Limb (tissue), 2 donors: ENCODE measurements around the gene MRC1.
A peak's percentile ranks its signal among the peaks of the same experiment; 100 is the strongest.

ENCODE experiments used
- DNase-seq, 2 donors: peaks; one replicate each; pipeline ENCODE4 v3.0.0-alpha.2; 2016; ENCODE audit errors: extremely low spot score in 2 of 2

Gene MRC1

DNA sequence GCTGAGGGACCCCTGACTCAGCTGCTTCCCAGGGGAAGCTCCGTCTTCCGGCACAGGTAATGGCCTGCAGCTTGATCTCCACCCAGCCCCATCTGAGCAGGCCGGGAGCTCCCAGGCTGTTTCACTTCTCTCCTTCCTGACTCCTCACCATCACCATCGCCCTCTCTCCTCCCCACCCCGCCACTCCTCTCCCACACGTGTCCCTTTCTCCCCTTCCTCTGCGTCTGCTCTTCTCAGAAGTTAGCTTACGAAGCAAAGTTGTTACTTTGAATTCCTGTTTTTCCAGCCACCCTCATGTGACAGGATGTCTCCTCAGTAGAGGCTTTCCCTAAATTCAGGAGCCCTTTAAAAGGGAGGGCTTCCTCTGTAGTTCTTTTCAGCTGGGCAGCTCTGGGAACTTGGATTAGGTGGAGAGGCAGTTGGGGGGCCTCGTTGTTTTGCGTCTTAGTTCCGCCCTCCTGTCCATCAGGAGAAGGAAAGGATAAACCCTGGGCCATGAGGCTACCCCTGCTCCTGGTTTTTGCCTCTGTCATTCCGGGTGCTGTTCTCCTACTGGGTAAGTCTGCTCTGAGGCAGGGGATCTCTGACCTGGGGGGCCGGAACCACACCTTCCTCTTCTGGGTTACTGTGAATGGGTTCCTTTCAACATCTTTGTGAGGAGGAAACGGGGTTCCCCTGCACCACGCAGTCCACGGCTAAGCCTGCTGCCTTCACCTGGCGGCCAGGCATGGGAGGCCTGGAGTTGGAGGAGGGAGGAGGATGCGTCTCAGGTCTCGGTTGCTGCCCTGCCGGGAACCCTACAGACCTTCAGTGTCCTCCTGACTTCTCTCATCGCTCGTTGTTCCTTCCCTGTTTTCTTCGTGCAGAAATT lies at the start of gene MRC1:
Gene MRC1, plus strand, starts transcription at position 378 of the 871 bp plus-strand sequence. Its CDS starts 118 bp downstream, at position 496.
- DNase-seq = no peak

DNA sequence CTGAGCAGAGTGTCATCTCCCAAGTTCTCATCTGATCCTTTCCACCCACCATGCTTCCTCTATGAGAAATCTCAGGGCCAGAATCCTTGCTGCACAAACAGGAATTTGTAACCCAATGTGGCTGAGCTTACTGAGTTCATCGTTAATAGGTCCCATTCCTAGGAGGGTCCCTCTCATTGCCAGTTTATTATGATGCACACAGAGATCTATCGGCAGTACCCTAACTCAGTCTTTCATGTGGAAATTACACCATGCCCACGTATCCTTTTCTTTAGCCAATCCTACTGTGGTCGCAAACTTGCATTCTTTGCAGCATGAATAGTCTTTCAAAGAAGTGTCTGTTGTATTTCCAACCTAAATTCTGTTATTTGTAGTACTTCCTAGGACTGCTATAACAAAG lies 45.0 kb upstream of the MRC1 start:
- no peak for DNase-seq

DNA sequence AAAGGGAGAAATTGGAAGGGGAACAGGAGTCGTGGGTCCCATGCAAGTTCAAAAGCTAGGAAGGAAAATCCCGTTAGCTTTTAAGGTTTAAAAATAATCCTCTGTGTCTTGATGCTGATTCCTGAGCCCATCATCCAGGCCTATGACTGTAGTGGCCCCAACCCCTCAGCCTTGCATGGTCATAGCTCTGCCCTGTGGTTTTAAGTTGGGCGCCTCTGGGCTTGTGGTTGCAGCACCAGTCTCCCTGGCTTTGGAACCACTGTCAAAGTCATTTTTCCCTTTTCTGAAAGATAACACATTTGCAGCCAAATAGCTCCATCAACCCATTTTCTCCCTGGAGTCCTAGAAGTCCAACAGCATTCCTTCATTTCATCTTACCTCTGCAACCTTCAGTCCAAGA lies 43.5 kb upstream of the MRC1 start:
- no peak for DNase-seq

DNA sequence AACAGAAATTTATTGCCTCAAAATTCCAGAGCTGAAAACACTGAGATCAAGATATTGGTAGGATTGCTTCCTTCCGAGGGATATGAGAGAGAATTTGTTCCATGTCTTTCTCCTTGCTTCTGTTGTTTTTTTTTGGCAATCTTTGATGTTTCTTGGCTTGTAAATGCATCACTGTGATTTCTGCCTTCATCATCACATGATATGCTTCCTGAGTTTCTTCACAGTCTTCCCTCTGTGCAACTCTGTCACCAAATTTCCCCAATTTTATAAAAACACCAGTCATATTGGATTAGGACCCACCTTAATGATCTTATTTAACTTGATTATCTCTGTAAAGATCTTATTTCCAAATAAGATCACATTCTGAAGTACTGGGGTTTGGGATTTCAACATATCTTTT lies 42.4 kb upstream of the MRC1 start:
- no peak for DNase-seq

DNA sequence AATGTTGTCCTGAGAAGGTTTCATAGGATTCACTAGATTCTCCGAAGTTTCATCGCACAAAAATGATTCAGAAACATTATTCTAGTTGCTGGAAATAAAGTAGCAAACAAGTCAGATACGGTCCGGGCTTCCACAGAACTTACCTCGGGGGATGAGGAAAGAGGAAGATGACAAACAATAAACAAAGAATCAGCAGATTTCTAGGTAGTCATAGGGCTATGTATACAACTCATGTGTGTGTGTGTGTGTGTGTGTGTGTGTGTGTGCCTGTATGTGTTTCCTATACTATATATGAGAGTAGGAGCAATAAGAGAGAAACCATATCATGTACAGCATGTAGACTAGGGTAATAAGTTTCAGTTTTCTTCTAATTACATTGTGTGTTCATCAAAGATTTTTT lies 40.7 kb upstream of the MRC1 start:
- no peak for DNase-seq

DNA sequence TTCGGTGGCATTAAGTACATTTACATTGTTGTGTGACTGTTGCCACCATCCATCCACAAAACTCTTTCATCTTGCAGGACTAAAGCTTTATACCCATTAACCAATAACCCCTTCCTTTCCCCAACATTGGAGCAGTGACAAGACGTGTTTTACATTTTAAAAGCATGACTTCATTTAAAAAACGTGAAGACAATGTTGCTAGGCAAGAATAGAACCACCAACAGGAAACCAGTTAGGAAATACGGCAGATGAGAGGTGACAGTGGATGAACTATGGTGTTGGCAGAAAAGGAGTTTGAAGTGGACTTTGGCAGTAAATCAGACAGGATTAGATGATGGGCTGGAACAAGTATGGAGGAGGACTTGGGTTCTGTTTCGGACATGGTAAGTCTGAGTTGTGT lies 40.2 kb upstream of the MRC1 start:
- no peak for DNase-seq

DNA sequence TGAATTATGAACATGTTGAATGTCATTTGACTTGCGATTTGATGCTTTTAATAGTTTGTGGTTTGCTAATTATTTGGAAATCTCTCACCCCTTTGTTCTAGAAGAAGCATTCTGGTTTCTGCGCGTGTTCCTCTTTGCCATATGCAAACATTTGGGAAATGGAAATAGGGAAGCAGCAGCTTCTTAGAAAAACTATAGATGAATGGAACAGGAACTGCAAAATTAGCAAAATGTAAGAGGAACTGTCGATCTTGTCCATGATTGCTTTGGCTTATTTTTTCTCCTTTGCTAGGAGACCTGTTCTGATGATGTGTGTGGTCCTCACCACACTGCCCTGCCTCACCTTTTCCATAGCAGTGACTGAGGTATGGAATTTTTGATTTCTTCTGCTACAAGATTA lies 38.1 kb upstream of the MRC1 start:
- no peak for DNase-seq

DNA sequence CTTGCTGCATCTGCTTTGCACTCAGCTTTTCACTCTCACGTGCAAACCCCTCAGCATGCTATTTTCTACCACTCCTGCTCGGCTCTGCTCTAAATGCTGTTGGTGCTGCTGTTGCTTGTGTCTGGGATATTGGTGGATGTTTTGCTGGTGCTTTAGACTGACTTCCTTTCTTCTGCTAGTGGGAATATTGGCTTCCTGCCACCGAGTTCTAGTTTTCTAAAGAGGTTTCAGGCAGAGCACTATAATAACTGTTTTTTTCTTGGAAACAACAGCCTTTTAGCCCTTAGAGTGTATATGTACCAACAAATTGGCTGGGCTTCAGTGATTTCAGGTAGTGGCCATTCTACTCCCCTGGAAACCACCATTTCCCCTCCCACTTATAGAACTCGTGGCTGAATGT lies 29.4 kb upstream of the MRC1 start:
- DNase-seq = peak in 1 of 2 donors; percentile 44

DNA sequence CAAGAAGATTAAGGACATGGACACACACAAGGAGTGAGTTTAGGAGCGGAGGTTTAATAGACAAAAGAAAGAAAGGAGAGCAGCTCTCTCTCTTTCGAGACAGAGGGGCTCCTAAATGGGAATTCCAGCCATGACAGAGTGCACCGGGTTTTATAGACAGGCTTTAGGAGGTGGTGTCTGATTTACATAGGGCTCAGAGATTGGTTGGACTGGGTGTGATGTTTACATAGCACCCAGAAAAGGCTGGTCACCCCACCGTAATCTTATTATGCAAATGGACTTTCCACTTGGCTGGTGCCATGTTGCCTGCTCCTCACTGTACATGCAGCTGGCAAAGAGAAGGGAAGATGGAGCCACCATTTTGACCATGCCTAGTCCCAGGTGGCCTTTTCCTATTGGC lies 28.4 kb upstream of the MRC1 start:
- DNase-seq = no peak

DNA sequence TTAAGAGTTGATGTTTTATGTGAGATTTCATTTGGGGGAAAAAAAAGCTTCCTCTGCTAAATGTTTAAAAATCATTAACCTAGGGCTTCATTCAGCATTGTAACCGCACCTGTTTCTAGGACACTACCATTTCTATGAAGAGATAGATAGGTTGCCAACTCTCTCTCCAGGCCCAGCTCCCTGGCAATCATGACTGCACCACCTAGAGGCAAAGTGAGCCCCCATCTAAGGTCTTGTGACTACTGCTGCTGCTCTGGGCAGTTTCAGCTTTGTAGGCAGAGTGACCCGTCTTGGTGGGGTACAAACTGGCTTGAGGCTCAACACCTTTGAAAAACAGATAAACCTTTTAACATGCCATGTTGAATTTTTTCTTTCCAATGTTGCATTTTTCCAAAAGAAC lies 27.3 kb upstream of the MRC1 start:
- no peak for DNase-seq

DNA sequence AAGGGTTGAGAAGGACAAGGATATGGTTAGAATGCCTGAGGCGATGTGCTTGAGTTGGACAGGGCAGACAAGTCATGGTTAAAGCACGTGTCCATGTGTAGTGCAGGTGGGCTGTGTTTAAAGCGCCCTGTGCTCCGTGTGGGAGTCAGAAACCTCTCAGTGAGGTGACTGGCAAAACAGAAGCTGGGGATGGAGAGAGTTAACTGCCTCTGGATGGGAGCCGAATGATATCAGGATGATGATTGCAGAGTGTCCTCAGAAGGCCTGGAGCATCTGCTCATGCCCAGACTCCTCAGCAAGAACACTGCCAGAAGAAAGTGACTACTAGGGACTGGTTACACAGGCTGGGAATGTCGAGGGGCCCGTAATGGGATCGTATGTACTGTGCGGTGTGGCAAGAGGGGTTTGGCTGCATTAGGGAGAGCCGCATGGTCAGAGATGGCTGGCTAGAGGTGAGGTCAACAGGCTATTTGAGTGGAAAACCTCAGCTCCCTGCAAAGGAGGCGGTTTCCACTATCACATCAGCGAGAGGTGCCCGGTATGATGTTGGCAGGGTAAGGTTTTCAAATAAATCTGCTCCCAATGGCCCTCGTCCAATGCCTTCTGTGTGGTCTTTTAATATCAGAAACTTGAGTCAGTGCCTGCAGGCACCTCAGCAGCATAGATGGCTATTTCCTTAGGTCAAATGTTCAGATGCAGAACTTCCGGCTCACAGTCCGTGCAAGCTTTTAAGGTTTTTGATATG lies 26.1 kb upstream of the MRC1 start:
- DNase-seq = no peak

DNA sequence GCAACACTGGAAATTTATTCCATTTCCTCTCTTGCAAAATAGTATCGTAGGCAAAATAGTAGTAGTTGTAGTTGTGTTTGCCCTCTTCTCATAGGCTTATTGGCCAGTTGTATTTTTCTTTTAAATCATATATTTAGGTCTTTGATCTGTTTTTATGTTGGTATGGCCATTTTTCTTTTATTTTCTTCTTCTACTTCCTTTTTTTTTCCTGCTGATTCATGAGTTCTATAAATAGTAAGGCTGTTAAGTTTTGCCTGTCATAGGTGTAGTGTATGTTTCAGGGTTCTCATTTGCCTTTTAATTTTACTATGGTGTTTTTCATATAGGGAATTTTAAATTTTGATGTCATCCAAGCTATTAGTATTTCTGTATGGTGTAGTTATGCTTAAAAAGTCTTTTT lies 25.4 kb upstream of the MRC1 start:
- no peak for DNase-seq

DNA sequence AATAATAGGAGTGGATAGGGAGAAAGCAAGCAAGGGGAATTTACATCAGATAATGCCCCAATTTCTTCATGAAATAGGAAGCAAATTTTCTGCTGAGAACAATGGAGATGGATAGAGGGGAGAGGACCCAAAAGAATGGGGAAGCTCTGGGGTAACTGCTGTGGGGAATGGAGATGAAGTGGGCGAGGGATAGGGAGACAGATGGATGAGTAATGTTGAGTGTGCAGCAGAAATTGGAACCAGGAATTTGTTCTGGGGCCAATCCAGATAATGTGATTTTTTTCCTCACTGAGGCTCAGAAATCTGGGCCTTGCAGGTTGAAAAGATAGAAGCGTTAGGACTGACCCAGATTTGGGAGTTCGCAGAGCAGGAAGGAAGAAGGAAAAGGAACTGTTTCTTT lies 24.5 kb upstream of the MRC1 start:
- no peak for DNase-seq

DNA sequence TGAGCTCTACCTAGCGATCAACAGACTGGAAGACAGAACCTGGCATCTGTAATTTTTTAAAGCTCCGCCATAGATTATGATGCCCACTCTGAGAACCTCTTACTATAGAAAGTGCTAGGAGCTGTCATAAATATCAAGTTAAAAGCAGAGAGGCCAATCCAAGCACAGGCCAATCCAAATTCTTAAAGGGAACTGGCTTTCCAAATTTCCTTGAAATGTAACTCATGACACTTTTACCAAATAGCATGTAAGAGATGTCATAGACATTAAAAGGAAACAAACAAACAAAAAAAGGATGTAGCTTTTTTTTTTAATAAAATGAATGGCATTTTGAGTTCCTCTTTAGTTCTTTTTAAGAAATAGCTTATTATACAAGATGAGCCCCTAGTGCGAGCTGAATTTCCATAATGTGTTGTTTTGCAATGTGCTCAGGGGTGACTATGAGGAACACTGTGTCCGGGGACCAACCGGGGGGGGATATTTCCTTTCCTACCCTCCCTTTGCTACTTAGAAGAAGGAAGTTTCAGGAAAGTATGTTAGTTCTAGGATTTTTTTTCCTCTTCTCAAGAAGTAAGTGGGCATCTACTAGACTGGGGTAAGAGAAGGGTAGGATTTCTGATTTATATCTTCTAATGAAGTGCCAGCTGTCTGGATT lies 23.7 kb upstream of the MRC1 start:
- DNase-seq = no peak

DNA sequence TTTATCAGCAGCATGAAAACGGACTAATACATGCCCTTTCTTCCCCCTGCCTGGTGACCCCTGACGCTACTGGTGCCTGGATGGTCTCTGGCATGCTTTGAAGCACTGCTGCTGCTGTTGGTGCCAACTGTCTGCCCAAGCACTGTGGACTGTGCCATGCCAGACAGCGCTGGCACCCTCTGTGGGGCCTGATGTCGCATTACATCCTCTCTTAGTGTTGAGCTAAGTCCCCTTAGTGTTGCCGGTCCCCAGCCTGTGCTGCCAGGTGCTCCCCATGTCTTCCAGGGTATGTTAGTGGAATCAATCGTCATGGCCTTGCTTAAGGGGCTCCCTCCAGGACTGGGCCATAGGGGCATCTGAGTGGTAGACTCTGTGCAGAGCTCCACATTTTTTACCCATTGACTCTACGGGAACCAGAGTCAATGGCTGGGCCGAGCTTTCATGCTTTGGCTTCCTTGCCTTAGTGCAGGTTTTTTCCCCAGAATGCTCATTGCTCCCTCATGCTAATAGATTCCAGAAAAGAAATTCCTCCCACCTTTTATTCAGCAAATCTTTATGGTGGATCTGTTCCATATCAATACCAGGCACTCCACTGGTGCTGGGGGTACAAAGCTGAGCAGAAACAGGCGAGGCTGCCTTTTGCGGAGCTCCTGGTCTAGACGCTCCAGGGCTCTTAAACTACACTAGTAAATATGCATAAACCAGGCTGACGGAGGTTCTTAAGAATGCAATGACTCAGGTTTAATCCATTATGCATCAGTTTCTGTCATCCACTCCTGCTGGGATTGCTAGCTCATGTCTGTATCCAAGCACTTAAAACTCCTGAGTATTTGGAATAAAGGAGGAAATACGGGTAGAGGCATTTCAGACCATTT lies 21.8 kb upstream of the MRC1 start:
- no peak for DNase-seq

DNA sequence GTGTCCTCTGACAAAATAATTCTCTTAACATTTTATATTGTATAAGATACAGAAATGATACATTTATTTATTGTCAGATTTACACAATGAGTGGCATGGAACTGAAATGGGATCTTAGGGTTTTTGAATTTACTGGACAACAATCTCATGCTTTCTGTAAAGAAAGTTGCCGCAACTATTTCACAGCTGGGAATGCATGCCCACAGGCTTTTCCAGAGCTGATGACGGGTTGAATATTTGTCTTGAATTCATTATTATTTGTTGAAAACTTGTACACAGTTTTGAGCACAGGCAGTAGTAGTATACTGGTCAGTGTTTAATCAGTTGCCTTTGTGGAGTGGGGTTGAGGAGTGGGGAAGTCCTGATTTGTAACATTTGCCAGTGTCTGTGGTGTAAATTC lies 20.5 kb upstream of the MRC1 start:
- DNase-seq = no peak

DNA sequence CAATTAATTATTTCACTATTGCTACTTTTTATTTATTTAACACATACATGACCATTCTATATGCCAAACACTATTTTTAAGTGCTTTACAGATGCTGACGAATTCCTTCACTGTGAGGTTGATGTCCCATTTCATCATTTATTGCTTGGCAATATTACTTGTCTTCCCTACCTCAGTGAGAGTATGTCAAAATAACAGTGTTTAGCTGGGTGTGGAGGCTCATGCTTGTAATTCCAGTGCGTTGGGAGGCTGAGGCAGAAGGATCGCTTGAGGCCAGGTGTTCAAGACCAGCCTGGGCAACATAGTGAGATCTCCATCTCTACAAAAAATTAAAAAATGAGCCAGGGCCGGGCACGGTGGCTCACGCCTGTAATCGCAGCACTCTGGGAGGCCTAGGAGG lies 19.8 kb upstream of the MRC1 start:
- DNase-seq = no peak

DNA sequence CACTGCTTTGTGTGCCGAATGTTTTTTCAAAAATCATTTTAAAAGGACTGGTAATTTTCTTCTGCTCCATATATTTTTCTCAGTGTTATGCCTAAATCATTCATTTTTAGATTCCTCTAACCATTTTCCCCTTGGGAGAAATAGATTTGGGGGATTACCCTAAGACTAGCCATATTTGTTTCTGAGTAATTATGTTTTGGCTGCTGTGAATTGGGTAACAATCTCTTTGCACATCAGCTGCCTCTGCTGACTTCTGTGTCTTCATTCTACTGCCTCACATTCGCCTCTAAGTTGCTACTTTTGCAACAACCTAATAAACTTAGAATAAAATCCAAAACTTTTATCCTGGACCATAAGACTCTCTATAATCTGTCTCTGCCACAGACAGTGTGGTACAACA lies 18.5 kb upstream of the MRC1 start:
- no peak for DNase-seq

DNA sequence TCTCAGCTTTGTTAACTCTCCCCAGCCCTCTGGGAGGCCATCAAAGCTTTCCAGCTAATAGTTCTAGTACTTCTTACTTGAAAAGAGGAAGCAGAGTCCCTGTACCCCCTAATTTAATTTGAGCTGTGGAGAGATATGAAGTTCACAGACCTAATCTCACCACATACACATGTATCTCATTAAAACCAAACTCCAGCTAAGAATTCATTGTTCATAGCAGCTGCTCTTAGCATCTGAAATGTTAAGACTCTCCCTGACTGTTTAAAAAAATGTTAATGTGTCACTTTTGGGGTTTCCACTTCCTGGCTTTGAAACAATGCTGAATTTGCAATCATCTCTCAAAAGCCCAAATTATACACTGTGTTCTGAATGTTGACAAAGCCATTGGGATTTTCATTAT lies 16.2 kb upstream of the MRC1 start:
- no peak for DNase-seq

DNA sequence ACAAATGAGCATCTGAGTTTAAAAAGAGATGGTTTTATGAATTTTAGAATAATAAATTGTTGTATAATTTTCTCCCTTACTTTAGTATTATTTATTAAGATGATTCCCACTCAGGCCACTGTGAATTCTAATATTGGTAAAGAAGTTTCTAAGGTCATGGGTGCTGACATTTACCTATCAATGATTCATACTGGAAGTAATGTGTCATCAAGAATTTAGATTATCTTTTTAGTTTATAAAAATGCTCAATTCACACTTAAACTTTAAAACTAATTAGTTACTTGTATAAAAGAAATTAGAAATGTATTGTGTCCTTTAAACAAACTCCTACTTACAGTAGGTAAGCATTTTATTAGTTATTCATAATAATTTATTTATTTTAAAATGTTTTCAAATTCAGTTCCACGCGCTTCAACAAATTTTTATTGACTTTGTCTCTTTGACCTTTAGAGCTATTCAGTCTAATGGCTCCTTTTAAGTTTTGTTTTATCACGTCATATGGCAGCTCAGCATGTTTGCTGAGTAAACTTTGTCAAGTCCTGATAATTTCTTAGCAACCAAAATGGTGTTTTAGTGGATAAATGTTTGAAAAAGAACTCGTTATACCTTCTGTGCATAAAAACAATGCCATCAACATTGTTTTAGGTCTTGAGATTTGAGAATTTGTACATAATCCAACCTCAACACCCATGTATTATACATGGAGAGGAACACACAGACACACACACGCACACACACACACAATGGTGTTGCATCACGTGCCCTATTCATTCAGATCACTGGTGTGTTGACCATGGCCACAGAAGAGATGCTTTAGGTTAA lies 15.1 kb upstream of the MRC1 start:
- no peak for DNase-seq

DNA sequence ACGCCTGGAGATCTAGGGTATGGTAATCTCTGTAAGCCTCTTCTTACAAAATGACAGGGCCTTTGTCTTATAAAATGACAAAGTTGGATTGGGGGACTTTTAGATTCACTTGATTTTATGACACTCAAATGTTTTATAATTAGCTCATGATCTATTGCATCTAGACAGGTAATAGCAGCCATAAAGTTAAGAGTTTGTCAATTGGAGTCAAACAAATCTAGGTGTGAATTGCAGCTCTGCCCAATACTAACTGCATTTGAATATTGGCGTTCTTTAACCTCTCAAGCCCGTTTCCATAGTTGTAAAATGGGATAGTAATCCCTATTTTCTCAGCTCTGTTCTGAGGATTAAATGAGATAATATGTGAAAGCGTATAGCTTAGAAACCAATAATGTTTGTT lies 14.1 kb upstream of the MRC1 start:
- DNase-seq = no peak
